H4 (cell line): ENCODE data around the gene SMARCC2. TPM values are rescaled to one million over a fixed set of nuclear protein-coding genes. Genes with fewer than 3 reads are reported as not detected.
"Not testable (repeated sequence)": the region's sequence is repeated elsewhere in the genome, so short reads cannot be mapped to it uniquely, and the experiment has no call there.

Source experiments
- DNase-seq: peaks from one replicate; pipeline ENCODE4 v3.0.0-alpha.2; 2015; ENCODE audit warnings: low spot score
- total RNA-seq: library from RNA; depleted of rRNA; stranded (reverse); fragments of >200 nt; shearing (Covaris generic); gene quantifications from 2 replicates; pipeline ENCODE4 v1.2.3, GENCODE V29; 2014; rRNA removed

Gene SMARCC2
- total RNA-seq, 1 experiment from 2014 or later = 22.9 TPM

DNA sequence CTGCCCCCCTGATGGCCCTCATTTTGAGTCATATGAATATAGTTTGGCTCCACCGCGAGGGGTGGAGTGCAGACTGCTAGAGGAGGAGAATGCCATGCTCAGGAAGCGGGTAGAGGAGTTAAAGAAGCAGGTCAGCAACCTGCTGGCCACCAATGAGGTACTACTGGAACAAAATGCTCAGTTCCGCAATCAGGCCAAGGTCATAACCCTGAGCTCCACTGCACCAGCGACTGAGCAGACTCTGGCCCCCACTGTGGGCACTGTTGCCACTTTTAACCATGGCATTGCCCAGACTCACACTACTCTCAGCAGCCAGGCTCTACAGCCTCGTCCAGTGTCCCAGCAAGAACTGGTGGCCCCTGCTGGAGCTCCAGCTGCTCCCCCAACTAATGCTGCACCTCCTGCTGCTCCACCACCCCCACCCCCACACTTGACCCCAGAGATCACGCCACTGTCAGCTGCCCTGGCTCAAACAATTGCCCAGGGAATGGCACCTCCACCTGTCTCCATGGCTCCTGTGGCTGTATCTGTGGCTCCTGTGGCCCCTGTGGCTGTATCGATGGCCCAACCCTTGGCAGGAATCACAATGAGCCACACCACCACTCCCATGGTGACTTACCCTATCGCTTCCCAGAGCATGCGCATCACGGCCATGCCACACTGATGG lies 67.9 kb downstream of the SMARCC2 start:
- DNase-seq = no peak

DNA sequence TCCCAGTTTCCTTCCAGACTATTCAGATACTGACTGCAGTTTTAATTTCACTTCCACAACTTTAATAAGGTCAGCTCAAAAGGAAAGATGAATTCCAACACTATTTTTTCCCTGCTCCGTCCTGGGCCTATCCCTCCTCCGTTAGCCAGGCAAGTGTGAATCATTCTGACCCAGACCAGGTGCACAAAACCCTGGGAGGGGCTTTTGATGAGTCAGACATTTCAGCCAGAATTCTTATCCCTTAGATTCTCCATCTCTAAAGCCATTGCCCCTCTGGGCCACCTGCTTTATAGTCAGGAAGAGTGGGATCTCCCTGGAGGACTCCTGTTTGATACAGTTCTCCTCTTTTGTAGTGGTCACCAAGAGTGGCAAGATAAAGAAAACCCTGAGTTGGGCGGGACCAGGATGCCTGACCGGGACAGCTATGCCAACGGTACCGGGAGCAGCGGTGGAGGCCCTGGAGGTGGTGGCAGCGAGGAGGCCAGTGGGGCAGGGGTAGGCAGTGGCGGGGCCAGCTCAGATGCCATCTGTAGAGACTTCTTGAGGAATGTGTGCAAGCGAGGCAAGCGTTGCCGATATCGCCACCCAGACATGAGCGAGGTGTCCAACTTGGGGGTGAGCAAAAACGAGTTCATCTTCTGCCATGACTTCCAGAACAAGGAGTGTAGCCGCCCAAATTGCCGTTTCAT lies 69.0 kb downstream of the SMARCC2 start:
- DNase-seq = no peak

DNA sequence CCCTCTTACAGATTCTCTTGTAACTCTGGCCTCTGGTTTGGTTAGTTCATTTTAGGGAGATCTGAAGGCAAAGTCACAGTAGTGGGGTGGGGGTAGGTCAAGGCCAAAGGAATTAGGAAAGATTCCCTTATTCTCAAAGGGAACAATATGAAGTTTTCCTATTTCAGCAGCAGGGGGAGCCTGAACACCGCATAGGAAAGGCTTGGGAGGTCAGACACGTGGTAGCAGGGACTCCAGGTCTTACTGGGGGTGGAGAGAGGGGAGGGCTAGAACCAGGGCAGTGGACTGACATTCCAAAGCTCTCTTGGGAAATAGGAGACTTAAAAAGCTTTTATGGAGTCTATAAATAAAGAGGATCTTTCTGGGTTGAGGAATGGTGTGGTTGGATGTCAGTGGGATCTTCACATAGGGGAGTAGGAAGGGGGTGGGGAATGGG lies 69.9 kb downstream of the SMARCC2 start:
- DNase-seq = peak; percentile 91

GRCh38 chr12:56118688-56119357 lies 70.5 kb downstream of the SMARCC2 start:
- DNase-seq = no peak

GRCh38 chr12:56117778-56118687 lies 71.2 kb downstream of the SMARCC2 start, which contains the start of gene ZC3H10:
ZC3H10 (plus strand) TSS chr12:56118266; CDS start chr12:56120563, 2,297 bp downstream.
- DNase-seq = peak; percentile 100

DNA sequence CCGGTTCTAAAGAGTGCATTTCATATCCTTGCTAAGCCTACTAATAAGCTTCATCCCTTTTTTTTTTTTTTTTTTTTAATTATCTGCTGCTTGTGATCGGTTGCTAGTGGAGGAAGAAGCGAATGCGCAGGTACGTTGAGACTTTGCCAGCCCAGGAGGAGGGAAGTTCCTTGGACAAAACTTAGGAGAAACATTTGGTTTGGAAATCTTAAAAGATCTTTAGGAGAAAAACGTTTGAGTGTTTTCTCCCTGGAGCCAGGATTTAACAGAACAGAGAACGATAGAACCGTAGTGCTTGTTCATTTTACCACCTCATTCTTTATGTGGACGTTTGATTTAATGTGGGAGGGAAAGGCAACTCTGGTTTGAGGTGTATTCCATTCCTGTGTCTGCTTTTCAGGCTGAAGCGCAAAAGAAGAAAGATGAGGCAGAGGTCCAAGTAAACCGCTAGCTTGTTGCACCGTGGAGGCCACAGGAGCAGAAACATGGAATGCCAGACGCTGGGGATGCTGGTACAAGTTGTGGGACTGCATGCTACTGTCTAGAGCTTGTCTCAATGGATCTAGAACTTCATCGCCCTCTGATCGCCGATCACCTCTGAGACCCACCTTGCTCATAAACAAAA lies 72.1 kb downstream of the SMARCC2 start:
- not testable (repeated sequence) for DNase-seq

- DNase-seq = peak; percentile 86
Observed at GRCh38 chr12:56116267-56117081, 72.8 kb downstream of the SMARCC2 start, which contains the start of gene RPL41. RPL41 (plus strand) TSS chr12:56116633.

DNA sequence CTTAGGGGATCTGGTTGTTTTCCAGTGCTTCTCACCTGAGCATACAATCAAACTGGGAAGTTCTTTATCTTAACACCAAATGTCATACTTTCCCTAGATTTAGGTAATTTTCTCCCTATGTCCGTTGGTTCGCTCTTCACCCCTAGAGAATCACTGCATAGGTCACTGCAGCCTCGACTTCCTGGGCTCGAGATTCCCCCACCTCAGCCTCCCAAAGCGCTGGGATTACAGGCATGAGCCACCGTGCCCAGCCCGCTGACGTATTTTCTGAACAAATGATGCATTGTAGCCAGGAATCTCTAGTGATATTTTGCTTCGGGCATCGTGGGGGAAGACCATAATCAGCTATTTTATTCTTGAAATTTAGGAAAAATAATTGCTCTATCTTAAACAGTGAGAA lies 74.0 kb downstream of the SMARCC2 start:
- DNase-seq = no peak

DNA sequence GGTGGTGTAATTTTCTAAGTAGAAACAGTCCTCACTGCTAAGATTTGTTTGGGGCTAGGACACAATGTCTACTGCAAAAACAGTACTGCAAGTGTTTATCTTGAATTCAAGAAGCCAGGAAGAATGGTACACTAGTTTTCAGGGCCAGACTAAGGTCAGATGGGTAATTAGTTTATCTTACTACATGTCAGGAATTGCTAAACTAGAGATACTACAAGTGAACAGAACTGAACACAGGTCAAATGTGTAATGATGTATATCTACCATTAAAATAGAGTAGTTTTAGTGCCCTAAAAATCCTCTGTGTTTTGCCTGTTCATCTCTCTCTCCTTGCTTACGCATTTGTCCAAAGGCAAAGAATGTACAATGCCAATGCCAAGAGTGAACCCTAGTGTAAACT lies 75.2 kb downstream of the SMARCC2 start:
- DNase-seq = no peak

Other genes starting within 250 kb of the SMARCC2 start
- 0.43 and 0.87 TPM in 2 replicates for gene PMEL, start 223.4 kb downstream of the SMARCC2 start, total RNA-seq
- gene CDK2, start 222.7 kb downstream of the SMARCC2 start, total RNA-seq = 66.3 and 67.3 TPM in 2 replicates
- gene RAB5B, start 215.4 kb downstream of the SMARCC2 start, total RNA-seq = 46.9 and 47.7 TPM in 2 replicates
- 16.7 and 25.9 TPM in 2 replicates for gene SUOX, start 192.2 kb downstream of the SMARCC2 start, total RNA-seq
- gene IKZF4, start 168.4 kb downstream of the SMARCC2 start, total RNA-seq = 0.39 and 0.89 TPM in 2 replicates
- 1,414 and 1,870 TPM in 2 replicates for gene RPS26, start 147.6 kb downstream of the SMARCC2 start, total RNA-seq
- gene ERBB3, start 109.3 kb downstream of the SMARCC2 start, total RNA-seq = 0.31 and 0.45 TPM in 2 replicates
- 203 and 227 TPM in 2 replicates for gene PA2G4, start 84.9 kb downstream of the SMARCC2 start, total RNA-seq
- gene RPL41, start 72.8 kb downstream of the SMARCC2 start, total RNA-seq = 3,847 and 4,326 TPM in 2 replicates
- 1.9 and 2.4 TPM in 2 replicates for gene ZC3H10, start 71.2 kb downstream of the SMARCC2 start, total RNA-seq
- 62.9 and 80.8 TPM in 2 replicates for gene ESYT1, start 61.2 kb downstream of the SMARCC2 start, total RNA-seq
- 88.0 and 129 TPM in 2 replicates for gene MYL6B, start 36.9 kb downstream of the SMARCC2 start, total RNA-seq
- gene MYL6, start 31.1 kb downstream of the SMARCC2 start, total RNA-seq = 2,426 and 2,616 TPM in 2 replicates
- 55.1 and 62.8 TPM in 2 replicates for gene RNF41, start 32.4 kb upstream of the SMARCC2 start, total RNA-seq
- 65.8 and 87.5 TPM in 2 replicates for gene NABP2, start 34.9 kb upstream of the SMARCC2 start, total RNA-seq
- gene SLC39A5, start 40.6 kb upstream of the SMARCC2 start, total RNA-seq = not detected in 2 replicates
- 13.4 and 15.4 TPM in 2 replicates for gene ANKRD52, start 68.9 kb upstream of the SMARCC2 start, total RNA-seq
- 4.5 and 8.1 TPM in 2 replicates for gene COQ10A, start 77.5 kb upstream of the SMARCC2 start, total RNA-seq
- 122 and 155 TPM in 2 replicates for gene CS, start 110.8 kb upstream of the SMARCC2 start, total RNA-seq
- gene CNPY2, start 126.5 kb upstream of the SMARCC2 start, total RNA-seq = 142 and 167 TPM in 2 replicates
- 11.8 and 16.4 TPM in 2 replicates for gene PAN2, start 144.5 kb upstream of the SMARCC2 start, total RNA-seq
- gene IL23A, start 149.4 kb upstream of the SMARCC2 start, total RNA-seq = 0.23 TPM in 1 of 2 replicates, not detected in the other
- gene STAT2, start 170.6 kb upstream of the SMARCC2 start, total RNA-seq = 125 and 159 TPM in 2 replicates
- gene APOF, start 173.4 kb upstream of the SMARCC2 start, total RNA-seq = not detected in 2 replicates